Subcutaneous adipose tissue (tissue), 4 donors: ENCODE measurements around the gene AP3S2. TPM values are rescaled to one million over a fixed set of nuclear protein-coding genes. Genes with fewer than 3 reads are reported as not detected.

Experiments used
- total RNA-seq, 4 donors: library from RNA; depleted of rRNA; stranded (reverse); fragments of >200 nt; gene quantifications; one replicate each; pipeline ENCODE4 v1.1.0, GENCODE V29; 2016
- TF ChIP-seq, protein P1 (sequence below): fragments of 450-650 bp; IDR thresholded peaks from one replicate; pipeline ENCODE4 v1.5.1; 2016; ENCODE audit warnings: low read depth, mild to moderate bottlenecking, control low read depth, antibody characterized with exemption, moderate library complexity

The AP3S2 gene
- total RNA-seq, 4 donors from 2014 or later, result 54.4 to 86.9 (median 66.9) TPM

DNA sequence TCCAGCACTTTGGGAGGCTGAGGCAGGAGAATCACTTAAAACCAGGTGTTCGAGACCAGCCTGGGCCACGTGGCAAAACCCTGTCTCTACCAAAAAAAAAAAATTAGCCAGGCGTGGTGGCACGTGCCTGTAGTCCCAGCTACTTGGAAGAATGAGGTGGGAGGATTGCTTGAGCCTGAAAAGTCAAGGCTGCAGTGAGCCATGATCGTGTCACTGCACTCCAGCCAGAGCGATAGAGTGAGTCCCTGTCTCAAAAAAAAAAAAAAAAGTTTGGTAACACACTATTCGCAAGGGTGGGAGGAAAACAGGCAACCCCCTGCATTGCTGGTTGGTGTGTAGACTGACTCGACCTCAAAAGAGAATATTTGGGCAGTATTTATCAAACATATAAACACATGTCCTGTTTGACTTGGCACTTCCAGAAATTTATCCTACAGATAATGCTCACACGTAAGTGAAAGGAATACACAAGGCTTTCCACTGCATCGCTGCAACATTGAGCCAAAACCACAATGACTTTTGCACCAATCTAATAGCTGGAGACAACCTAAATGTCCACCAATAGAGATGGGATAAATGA is 76.0 kb downstream of the AP3S2 start:
- TF ChIP-seq, protein P1, sequence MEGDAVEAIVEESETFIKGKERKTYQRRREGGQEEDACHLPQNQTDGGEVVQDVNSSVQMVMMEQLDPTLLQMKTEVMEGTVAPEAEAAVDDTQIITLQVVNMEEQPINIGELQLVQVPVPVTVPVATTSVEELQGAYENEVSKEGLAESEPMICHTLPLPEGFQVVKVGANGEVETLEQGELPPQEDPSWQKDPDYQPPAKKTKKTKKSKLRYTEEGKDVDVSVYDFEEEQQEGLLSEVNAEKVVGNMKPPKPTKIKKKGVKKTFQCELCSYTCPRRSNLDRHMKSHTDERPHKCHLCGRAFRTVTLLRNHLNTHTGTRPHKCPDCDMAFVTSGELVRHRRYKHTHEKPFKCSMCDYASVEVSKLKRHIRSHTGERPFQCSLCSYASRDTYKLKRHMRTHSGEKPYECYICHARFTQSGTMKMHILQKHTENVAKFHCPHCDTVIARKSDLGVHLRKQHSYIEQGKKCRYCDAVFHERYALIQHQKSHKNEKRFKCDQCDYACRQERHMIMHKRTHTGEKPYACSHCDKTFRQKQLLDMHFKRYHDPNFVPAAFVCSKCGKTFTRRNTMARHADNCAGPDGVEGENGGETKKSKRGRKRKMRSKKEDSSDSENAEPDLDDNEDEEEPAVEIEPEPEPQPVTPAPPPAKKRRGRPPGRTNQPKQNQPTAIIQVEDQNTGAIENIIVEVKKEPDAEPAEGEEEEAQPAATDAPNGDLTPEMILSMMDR, result no peak

DNA sequence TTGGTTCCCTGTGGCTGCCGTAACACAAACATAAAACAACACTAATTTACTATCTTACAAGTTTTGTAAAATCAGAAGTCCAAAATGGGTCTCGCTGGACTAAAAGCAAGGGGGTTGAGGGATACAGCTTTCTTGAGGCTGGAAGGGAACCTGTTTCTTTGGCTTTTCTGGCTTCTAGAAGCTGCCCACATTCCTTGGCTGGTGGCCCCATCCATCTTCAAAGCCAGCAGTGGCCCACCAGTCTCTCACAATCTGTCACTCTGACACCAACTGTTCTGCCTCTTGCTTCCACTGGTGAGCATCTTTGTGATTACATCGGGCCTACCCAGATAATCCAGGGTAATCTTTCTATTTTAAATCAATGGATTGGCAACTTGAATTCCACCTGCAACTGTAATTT is 78.0 kb downstream of the AP3S2 start:
- TF ChIP-seq, protein P1, result no peak

DNA sequence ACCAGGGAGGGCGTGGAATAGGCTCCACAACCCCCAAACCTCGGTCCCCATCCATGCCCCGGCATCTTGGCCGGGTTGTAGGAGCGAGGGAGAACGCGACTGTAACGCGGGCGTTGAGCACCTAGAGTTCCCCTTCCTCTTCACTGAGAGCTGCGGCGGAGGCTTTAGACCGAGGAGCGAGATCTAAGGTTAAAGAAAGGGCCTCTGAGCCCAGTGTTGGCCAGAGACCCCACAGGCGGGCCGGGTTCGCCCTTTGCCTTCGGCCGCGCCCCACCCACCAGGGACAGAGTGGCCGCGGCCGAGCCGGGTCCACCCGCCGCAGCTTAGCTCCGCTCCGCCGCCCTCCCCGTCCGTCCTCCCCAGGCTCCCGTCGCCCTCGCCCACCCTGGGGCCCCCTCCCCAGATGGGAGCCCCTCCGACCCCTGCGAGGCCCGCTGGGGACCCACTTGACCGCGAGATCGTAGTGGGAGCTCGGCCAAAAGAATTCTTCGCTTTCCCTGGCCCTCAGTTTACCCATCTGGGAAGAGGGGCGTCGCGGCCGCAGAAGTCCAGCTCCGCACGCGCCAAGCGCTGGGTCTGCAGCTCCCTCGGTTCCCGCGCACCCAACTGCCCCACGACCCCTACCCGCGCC is 79.6 kb downstream of the AP3S2 start:
- TF ChIP-seq, protein P1, result no peak

DNA sequence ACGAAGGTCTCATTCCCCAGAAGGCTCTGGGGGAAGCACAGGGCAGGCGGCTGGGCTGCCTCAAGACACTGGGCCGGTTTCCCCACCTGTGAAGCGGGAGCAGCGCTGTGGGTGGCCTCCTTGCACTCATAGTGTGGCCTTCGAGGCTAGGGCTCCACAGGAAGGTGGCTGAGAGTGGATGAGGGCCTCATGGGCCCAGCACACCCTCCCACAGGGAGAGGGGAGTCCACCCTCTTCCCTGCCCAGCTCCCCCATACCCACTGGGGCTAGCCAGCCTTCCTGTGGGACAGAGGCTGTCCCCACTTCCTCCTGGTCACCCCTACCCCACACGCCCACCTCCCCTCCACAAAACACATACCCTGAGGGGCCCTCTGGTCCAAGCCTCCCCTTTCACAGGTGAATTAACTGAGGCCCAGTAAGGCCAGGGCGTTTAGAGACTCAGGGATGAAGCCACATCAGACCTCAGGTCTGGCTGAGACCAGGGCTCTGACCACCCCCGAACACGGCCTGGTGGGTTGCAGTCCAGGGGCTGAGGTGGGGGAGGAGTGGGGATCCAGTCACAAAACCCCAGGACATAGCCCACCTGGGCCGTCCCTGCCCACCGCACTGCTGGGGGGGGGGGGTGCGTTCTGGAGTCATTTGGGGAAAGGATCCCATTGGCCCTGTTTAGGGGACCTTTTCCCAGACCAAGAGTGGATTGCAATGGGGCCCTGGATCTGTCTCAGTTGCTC is 80.2 kb downstream of the AP3S2 start:
- TF ChIP-seq, protein P1, result no peak

DNA sequence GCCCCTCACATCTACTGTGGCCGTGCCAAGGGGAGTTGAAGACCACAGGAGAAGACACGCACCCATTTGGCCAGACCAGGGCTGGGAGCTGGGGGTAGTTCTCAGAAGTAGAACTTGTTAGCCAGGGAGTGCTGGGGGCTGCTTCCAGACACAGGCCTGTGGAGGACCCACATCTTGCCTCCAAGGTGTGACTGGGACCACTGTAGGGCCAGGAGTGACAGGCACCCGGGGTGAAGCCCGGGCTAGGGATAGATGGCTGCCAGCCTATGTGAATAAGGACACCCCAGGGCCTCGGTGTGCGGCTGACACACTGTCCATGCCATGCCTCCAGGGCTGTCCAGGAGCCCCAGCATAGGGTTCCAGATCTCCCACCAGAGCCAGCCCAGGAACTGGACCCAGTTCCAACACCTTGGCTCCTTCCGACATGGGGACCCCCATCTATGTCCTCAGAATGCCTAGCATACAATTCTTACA is 80.9 kb downstream of the AP3S2 start:
- TF ChIP-seq, protein P1, result no peak

DNA sequence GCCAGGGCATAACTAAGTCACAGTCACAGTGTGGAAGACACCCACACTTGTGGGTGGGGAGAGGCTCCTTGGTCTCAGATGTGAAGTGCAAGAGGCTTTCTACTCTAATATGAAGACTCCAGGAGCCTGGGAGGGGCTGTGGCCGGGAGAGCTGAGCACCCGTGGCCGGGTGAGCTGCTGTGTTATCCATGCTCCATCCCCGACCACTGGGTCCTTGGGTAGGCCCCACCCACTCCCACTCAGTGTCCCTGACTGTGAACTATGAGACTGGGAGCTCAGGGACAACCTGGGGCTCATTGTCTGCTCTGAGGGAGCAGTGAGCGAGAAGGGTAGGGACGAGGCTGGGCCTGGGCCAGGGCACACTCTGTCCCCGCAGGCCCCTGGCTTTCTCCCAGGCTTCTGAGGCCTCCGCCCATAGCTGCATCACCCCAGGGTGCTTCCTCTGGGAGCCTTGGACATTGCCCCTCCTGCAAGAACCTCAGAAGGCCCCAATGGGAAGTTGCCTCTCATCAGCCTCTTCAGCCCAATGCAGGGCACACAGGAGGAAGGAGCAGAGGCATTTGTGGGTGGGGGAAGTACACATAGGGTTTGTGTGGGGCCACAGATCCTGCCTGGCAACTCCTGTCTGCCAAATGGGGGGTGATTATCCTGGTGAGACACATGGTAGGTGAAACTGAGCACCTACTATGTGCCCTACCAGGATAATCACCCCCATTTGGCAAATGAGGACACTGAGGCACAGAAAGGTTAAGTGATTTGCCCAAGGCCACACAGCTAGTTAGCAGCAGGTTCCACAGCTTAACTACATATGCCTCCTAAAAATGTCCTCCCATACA is 81.6 kb downstream of the AP3S2 start:
- TF ChIP-seq, protein P1, result no peak
